ENCODE data around the gene DUSP5. TPM values are rescaled to one million over a fixed set of nuclear protein-coding genes. Genes with fewer than 3 reads are reported as not detected.
"Not testable (repeated sequence)": the region's sequence is repeated elsewhere in the genome, so short reads cannot be mapped to it uniquely, and the experiment has no call there.

DUSP5 gene
- total and polyA plus RNA-seq, 2 donors, result 8.5 to 18.7 TPM

DNA sequence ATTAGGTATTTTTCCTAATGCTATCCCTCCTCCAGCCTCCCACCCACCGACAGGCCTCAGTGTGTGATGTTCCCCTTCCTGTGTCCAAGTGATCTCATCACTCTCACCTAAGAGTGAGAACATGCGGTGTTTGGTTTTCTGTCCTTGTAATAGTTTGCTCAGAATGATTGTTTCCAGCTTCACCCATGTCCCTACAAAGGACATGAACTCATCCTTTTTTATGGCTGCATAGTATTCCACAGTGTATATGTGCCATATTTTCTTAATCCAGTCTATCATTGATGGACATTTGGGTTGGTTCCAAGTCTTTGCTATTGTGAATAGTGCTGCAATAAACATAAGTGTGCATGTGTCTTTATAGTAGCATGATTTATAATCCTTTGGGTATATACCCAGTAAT lies 29.4 kb upstream of the DUSP5 start:
- DNase-seq (ENCODE audit: extremely low spot score); H3K36me3 ChIP-seq (ENCODE audit: insufficient read depth); H3K27ac ChIP-seq (ENCODE audit: low read depth); H3K4me1 ChIP-seq (ENCODE audit: insufficient read depth); H3K4me3 ChIP-seq (ENCODE audit: low read depth, low read length): not testable (repeated sequence)
- WGBS, result 93% methylated on average over 2 of the region's 2 CpGs

DNA sequence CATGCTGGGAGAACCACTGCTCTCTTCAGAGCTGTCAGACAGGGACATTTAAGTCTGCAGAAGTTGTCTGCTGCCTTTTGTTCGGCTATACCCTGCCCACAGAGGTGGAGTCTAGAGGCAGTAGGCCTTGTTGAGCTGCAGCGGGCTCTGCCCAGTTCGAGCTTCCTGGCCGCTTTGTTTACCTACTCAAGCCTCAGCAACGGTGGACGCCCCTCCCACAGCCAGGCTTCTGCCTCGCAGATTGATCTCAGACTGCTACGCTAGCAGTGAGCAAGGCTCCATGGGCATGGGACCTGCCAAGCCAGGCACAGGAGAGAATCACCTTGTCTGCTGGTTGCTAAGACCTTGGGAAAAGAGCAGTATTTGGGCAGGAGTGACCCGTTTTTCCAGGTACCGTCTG lies 27.2 kb upstream of the DUSP5 start:
- DNase-seq (ENCODE audit: extremely low spot score); H3K27ac ChIP-seq (ENCODE audit: low read depth); H3K4me1 ChIP-seq (ENCODE audit: insufficient read depth); H3K36me3 ChIP-seq (ENCODE audit: insufficient read depth); H3K4me3 ChIP-seq (ENCODE audit: low read depth, low read length): not testable (repeated sequence)
- 64% methylated on average over 10 of the region's 10 CpGs for WGBS

DNA sequence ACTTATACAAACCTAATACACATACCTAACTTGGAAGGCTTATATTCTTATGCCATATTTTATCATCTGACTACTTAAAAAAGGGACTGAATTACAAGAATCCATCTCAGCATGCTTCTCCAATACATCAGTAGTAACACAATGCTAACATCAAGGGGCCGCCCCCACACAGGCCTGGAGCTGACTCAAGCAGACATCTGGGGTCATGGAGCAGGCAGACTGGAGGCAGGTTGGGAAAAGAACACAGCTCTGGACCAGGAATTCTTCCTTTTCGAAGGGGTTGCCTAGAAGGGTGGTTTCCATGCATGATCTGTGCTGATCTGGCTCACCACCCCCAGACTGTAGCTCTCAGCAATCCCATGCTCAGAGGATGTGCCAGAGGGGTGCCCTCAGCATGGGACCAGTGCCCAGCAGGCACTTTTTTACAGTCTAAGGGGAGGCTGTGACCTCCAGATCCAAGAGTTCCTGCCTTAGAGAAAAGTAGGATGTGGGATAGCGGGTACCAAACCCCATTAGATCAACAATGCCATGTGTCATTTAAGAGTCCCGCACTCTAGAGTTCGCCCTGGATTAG lies 26.1 kb upstream of the DUSP5 start:
- no peaks in the 10 kb centered on the region for H3K36me3 ChIP-seq (ENCODE audit: insufficient read depth)
- no peaks in the 10 kb centered on the region for H3K4me1 ChIP-seq (ENCODE audit: insufficient read depth)
- no peak overlapping the region for H3K27ac ChIP-seq (ENCODE audit: low read depth)
- DNase-seq (ENCODE audit: extremely low spot score), result no peak
- H3K4me3 ChIP-seq (ENCODE audit: low read depth, low read length), result no peak overlapping the region
- 92% methylated on average over 5 of the region's 5 CpGs for WGBS

DNA sequence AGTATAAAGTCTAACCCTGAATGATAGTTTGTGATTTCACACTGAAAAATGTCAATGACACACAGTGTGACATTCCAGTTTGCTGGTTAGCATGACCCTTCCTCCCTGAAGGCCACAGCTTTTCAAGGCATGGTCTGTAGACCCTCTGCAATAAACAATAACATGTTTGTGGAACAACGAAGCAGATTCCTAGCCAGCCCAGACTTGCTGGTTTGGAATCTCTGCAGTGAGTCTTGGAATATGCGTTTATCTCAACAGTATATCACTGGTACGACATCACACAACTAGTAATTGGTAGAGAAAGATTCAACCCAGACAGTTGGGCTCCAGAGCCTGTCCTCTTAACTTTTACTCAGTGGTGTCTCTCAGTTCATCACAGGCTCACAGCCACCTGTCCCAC lies 23.7 kb upstream of the DUSP5 start:
- Histone ChIP-seq H3K36me3 (ENCODE audit: insufficient read depth) (no peaks in the 10 kb centered on the region), H3K27ac (ENCODE audit: low read depth) (no peak overlapping the region), H3K4me1 (ENCODE audit: insufficient read depth) (no peaks in the 10 kb centered on the region), H3K4me3 (ENCODE audit: low read depth, low read length) (no peak overlapping the region)
- no peak for DNase-seq (ENCODE audit: extremely low spot score)
- 72% methylated on average over 3 of the region's 3 CpGs for WGBS

DNA sequence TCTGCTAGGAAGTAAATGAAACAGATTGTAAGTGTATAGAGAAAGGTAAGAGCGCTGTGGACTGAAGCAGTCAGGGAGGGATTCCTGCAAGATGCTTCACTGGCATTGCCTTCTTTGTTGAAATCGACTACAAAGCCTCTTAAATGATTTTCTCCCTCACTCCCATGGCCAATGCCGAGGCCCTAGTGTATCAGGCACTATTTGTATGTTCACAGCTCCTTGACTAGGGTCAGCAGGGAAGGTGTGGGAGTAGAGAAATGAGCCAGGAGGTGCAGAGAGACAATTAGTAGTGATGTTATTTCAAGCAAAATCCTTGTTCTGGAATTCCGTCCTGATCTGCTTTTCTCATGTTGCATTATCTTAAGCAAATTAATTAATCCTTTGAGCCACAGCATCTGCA lies 22.9 kb upstream of the DUSP5 start:
- no peaks in the 10 kb centered on the region for H3K4me1 ChIP-seq (ENCODE audit: insufficient read depth)
- H3K36me3 ChIP-seq (ENCODE audit: insufficient read depth), result no peaks in the 10 kb centered on the region
- DNase-seq (ENCODE audit: extremely low spot score), result no peak
- WGBS, result 81% methylated on average over 4 of the region's 4 CpGs
- no peak overlapping the region for H3K4me3 ChIP-seq (ENCODE audit: low read depth, low read length)
- no peak overlapping the region for H3K27ac ChIP-seq (ENCODE audit: low read depth)

DNA sequence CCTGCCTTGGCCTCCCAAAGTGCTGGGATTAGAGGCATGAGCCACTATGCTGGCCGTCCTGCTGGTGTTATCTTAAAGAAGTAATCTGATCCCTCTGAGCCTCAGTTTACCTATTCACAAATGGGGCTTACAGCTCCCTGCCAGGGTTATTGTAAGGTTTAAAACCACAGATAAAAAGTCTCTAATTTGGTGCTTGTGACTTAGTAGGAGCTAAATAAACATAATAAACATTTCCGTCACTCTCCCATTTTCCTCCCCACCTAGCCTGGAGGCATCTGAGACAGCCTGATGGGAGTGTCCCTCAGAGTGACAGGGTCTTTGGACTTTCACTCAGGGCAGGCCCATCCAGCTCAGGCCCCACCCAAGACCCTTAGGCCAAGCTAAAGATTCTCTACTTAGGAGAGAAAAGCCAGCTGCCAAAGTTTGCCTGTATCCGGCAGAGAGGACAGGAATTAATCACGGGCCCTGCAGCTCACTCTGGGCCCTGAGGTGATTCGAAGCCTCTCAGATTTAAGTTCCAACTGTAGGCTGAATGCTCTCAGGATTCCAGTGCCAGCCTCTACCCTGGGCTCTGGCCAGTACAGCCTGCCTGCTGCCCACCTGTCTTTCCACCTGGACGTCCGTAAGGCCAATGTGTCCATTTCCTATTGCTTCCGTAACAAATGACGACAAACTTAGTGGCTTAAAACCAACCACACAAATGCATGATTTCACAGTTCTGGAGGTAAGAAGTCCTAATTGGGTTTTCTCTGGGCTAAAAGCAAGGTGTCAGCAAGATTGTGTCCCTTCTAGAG lies 21.8 kb upstream of the DUSP5 start:
- 86% methylated on average over 9 of the region's 9 CpGs for WGBS

DNA sequence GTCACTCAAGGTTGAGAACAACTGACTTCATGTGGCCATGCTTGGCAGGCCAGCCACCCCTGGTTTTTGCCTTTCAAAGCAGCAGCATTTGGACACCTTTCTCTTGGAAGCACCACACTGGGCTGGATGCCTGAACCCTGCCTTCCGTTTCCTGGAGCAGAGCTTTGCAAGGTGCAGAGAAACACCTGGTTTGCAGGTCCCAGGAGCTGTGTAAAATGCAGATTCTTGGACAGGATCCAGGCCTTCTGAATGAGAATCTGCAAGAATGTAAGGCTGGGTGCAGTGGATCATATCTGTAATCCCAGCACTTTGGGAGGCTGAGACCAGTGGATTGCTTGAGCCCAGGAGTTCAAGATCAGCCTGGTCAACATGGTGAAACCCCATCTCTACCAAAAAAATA lies 18.0 kb upstream of the DUSP5 start:
- 79% methylated on average over 1 of the region's 1 CpG for WGBS
- H3K4me1 ChIP-seq (ENCODE audit: insufficient read depth), result no peaks in the 10 kb centered on the region
- DNase-seq (ENCODE audit: extremely low spot score), result no peak

More for the DNA sequence above, 21.8 kb upstream of the DUSP5 start:
- Histone ChIP-seq H3K4me1 (ENCODE audit: insufficient read depth) (no peaks in the 10 kb centered on the region), H3K4me3 (ENCODE audit: low read depth, low read length) (no peak overlapping the region), H3K27ac (ENCODE audit: low read depth) (no peak overlapping the region), H3K36me3 (ENCODE audit: insufficient read depth) (no peaks in the 10 kb centered on the region)
- no peak for DNase-seq (ENCODE audit: extremely low spot score)

DNA sequence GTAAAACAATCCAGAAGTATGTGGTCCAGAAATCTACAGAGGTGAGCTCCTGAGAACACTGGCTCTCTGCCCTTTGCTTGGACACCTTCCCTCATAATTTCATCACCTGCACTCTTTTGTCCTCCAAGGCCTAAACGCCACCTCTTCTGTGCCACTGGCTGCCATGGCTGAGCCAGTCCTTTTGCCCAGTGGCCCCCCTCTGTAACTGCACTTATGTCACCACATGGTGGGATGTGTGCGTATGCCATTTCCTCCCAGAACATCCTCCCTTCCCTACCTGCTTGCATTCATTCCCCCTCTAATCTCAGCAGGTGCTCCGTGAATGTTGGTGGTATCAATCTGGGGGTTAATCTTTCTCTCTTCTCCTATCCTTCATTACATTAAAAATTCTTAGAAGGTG lies 17.3 kb upstream of the DUSP5 start:
- H3K4me1 ChIP-seq (ENCODE audit: insufficient read depth), result no peaks in the 10 kb centered on the region
- H3K36me3 ChIP-seq (ENCODE audit: insufficient read depth), result no peaks in the 10 kb centered on the region
- H3K4me3 ChIP-seq (ENCODE audit: low read depth, low read length), result no peak overlapping the region
- no peak for DNase-seq (ENCODE audit: extremely low spot score)
- 63% methylated on average over 3 of the region's 3 CpGs for WGBS
- H3K27ac ChIP-seq (ENCODE audit: low read depth), result no peak overlapping the region

More for the DNA sequence above, 18.0 kb upstream of the DUSP5 start:
- no peaks in the 10 kb centered on the region for H3K36me3 ChIP-seq (ENCODE audit: insufficient read depth)
- no peak overlapping the region for H3K4me3 ChIP-seq (ENCODE audit: low read depth, low read length)
- H3K27ac ChIP-seq (ENCODE audit: low read depth), result no peak overlapping the region

DNA sequence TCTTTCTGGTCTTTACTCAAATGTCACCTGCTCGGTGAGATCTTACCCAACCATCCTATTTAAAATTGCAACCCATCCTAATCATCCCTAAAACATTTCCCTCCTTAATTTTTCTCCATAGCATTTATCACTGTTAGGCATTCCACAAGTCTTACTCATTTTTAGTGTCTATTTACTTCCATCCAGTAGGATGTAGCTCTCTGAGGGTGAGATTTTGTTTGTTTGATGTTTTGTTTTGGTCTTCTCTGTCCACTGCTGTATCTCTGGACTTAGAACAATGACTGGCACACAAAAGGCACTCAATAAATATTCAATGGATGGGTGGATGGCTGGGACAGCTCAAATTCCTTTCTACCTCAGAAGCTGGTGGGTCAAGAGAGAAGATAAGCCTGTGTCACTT lies 15.8 kb upstream of the DUSP5 start:
- H3K27ac ChIP-seq (ENCODE audit: low read depth), result no peak overlapping the region
- DNase-seq (ENCODE audit: extremely low spot score), result no peak
- WGBS, result 88% methylated on average over 1 of the region's 1 CpG
- no peaks in the 10 kb centered on the region for H3K36me3 ChIP-seq (ENCODE audit: insufficient read depth)
- no peak overlapping the region for H3K4me3 ChIP-seq (ENCODE audit: low read depth, low read length)
- H3K4me1 ChIP-seq (ENCODE audit: insufficient read depth), result no peaks in the 10 kb centered on the region

DNA sequence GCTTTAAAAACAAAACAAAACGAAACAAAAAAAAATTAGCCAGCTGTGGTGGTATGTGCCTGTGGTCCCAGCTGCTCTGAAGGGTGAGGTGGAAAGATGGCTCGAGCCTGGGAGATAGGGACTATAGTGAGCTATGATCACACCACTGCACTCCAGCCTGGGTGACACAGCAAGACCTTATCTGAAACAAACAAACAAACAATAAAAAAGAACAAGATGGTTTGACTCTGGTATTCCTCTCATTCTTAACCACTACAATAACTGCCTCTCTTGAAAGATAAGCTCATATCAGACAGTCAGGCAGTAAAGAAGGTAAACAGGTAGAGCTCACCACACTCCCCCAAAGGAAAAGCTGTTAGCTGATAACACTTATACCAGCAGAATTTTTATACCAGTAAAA lies 14.1 kb upstream of the DUSP5 start:
- H3K27ac ChIP-seq (ENCODE audit: low read depth), result no peak overlapping the region

DNA sequence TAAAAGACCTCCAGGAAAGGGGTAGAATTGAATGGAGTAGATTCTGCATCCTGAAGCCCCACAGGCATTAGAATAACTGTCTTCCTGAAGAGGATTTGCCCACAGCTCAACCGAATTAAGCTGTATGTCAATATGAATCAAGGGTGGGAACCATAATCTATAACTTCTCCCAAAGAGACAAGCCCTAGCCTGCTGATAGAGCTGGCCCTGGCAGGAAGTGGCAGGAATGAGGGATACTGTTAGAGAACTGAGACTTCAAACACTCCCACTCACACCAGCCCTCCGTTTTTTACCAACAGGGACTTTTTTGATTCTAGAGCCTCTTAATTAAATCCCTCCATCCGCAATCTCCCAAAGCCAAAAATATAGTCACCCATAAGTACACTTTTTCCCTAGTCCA lies 12.2 kb upstream of the DUSP5 start:
- Histone ChIP-seq H3K36me3 (ENCODE audit: insufficient read depth) (no peaks in the 10 kb centered on the region), H3K4me1 (ENCODE audit: insufficient read depth) (no peaks in the 10 kb centered on the region), H3K4me3 (ENCODE audit: low read depth, low read length) (no peak overlapping the region), H3K27ac (ENCODE audit: low read depth) (no peak overlapping the region)
- no peak for DNase-seq (ENCODE audit: extremely low spot score)
- WGBS, result 71% methylated on average over 3 of the region's 3 CpGs

More for the DNA sequence above, 14.1 kb upstream of the DUSP5 start:
- DNase-seq (ENCODE audit: extremely low spot score), result no peak
- H3K36me3 ChIP-seq (ENCODE audit: insufficient read depth), result no peaks in the 10 kb centered on the region
- H3K4me1 ChIP-seq (ENCODE audit: insufficient read depth), result no peaks in the 10 kb centered on the region
- no peak overlapping the region for H3K4me3 ChIP-seq (ENCODE audit: low read depth, low read length)
- WGBS, result 76% methylated on average over 2 of the region's 2 CpGs

DNA sequence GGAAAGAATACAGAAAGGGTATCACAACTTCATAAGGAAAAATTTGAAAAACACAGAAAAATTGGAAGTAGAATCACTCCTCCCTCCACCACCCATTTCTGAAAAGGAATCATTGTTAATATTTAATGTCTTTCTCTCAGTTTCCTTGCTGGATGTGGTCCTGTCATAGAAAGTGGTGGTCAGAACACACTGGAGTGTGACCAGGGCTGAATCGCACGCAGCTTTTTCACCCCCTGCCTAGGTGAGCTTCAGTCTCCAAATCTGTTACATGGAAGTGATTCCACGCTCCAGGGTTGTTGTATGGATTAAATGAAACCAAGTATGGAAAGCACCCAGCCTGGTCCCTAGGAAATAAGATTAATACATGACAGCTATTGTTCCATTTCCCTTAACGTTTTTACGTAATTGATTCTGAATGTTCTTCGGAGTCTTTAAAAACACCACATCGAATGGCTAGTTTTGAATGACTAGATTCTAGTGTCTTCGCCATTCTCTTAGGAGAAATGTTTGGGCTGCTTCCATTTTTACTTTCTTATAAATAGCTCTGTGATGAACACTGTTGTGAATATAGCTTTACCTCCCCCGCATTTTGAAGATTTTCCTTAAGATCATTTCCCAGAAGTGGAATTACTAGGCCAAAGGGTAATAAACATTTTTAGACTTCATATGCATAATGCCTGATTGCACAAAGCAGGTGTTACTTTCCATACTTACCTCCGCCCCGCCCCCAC lies 10.9 kb upstream of the DUSP5 start:
- no peaks in the 10 kb centered on the region for H3K4me1 ChIP-seq (ENCODE audit: insufficient read depth)
- DNase-seq (ENCODE audit: extremely low spot score), result no peak
- H3K27ac ChIP-seq (ENCODE audit: low read depth), result no peak overlapping the region
- no peak overlapping the region for H3K4me3 ChIP-seq (ENCODE audit: low read depth, low read length)
- 71% methylated on average over 11 of the region's 11 CpGs for WGBS
- no peaks in the 10 kb centered on the region for H3K36me3 ChIP-seq (ENCODE audit: insufficient read depth)

DNA sequence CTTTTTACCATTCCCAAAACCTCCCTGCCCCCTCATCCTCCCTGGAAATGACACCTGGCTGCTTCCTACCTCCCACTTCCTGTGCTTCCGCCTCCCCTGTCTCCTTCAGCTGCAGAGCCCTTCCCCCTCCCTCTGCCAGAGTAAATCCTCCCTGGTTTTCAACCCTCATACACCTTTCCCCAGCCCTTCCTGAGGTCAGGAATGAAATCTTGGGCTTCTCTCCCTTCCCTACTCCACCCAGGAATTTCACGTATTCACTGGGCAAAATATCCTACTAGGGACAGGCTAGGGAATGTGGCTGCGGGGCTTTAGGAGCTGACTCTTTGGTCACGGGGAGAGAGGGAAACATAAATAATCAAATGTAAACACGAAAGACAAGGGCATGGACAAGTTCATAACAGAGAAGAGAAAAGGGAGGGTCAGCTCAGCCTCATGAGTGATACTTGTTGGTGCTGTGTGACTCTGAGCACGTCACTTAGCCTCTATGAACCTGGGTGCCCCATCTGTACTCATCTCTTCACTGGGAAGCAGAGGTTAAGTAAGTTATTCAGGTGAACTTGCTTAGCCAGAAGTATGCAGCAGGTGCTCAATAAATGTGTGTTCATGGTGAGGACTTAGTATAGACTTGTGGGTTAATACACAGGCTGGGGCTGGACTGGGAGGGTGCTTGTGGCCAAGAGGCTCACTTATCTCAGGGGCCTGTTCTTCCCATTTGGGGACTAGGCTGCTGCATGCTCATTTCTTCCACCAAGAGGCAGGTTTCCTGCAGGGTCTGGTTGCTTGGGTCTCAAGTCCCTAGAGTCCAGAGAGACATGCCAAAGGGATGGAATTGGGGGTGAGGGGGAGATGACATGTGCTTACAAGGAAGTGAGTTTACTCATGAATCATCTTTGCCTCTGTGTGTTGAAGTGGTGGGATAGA lies 10.0 kb upstream of the DUSP5 start:
- 44% methylated on average over 6 of the region's 6 CpGs for WGBS
- no peaks in the 10 kb centered on the region for H3K36me3 ChIP-seq (ENCODE audit: insufficient read depth)
- DNase-seq (ENCODE audit: extremely low spot score), result no peak
- H3K27ac ChIP-seq (ENCODE audit: low read depth), result no peak overlapping the region
- no peaks in the 10 kb centered on the region for H3K4me1 ChIP-seq (ENCODE audit: insufficient read depth)
- H3K4me3 ChIP-seq (ENCODE audit: low read depth, low read length), result no peak overlapping the region
